Endothelial cell of umbilical vein (primary cell): ENCODE results near the gene CNTNAP2. TPM values are rescaled to one million over a fixed set of nuclear protein-coding genes. Genes with fewer than 3 reads are reported as not detected.

Source experiments
- BruUV-seq: library from RNA; stranded (reverse); fragments of 400-500 nt; replicated peaks from 2 replicates; lab custom pipeline; 2021; lab: Mats Ljungman, UMichigan
- CTCF ChIA-PET: fragments of 300-600, 350-600 bp; sonication (Branson Sonifier 250); formaldehyde crosslinking; loops from one replicate; lab custom pipeline; 2021; ENCODE audit warnings: antibody characterized with exemption, inconsistent platforms; lab: Charles Lee
- POLR2A ChIA-PET: fragments of 300-600, 350-600 bp; sonication (Branson Sonifier 250); formaldehyde crosslinking; loops from one replicate; lab custom pipeline; 2021; ENCODE audit warnings: antibody characterized with exemption, inconsistent platforms; lab: Charles Lee
- DNase-seq: peaks from one replicate; pipeline ENCODE4 v3.0.0-alpha.2; 2011; ENCODE audit warnings: low read depth, low spot score
- FAIRE-seq: peaks from 2 replicates; lab custom pipeline; 2011; peaks lifted over from hg19 to GRCh38; lab: Jason Lieb, UNC
- H2AFZ ChIP-seq: 2 replicates; pipeline ENCODE4 v1.6.0; 2012; ENCODE audit warnings: low read depth, low read length, control low read depth, inconsistent platforms
- H3K27ac ChIP-seq: 2 replicates; pipeline ENCODE4 v1.5.1; 2011; ENCODE audit warnings: low read depth, mild to moderate bottlenecking, control low read depth, low read length, moderate library complexity; ENCODE audit not compliant: insufficient read depth
- H3K27me3 ChIP-seq, 2 experiments: 2 replicates each; pipeline versions ENCODE4 v1.6.0 to v1.6.1; 2011; ENCODE audit warnings: low read length in 2 of 2, mixed read lengths in 1 of 2; ENCODE audit not compliant: control insufficient read depth in 2 of 2, insufficient read depth in 2 of 2
- H3K36me3 ChIP-seq, 2 experiments: 2 replicates in 1 of 2; 3 replicates in 1 of 2; pipeline ENCODE4 v1.5.1; 2011; ENCODE audit warnings: low read length in 2 of 2, mild to moderate bottlenecking in 1 of 2, moderate library complexity in 1 of 2; ENCODE audit not compliant: control insufficient read depth in 2 of 2, insufficient read depth in 2 of 2; ENCODE audit errors: extremely low read depth in 1 of 2
- H3K4me1 ChIP-seq: 3 replicates; pipeline ENCODE4 v1.5.1; 2011; ENCODE audit warnings: mild to moderate bottlenecking, low read length; ENCODE audit not compliant: control insufficient read depth, insufficient read depth; ENCODE audit errors: extremely low read depth
- H3K4me2 ChIP-seq: 2 replicates; pipeline ENCODE4 v1.6.1; 2011; ENCODE audit warnings: low read length, control low read depth, mixed read lengths; ENCODE audit not compliant: insufficient read depth
- H3K4me3 ChIP-seq, 3 experiments: fragments of 200-600 bp in 1 of 3; sonication (generic), shearing (Covaris generic) in 1 of 3; replicated peaks in 1 of 3; 2 replicates each; pipeline ENCODE4 v1.5.1; 2011 to 2016; ENCODE audit warnings: control low read depth in 3 of 3, low read length in 3 of 3, mild to moderate bottlenecking in 2 of 3, inconsistent platforms in 1 of 3, low read depth in 1 of 3, moderate library complexity in 1 of 3; ENCODE audit not compliant: insufficient read depth in 1 of 3
- H3K79me2 ChIP-seq: 2 replicates; pipeline ENCODE4 v1.6.0; 2012; ENCODE audit warnings: low read length, inconsistent platforms; ENCODE audit not compliant: control insufficient read depth, insufficient read depth
- H3K9ac ChIP-seq: replicated peaks from 2 replicates; pipeline ENCODE3; 2011; ENCODE audit warnings: low read length, control low read depth; ENCODE audit not compliant: insufficient read depth; ENCODE audit errors: extremely low read depth
- H3K9me1 ChIP-seq: replicated peaks from 3 replicates; pipeline ENCODE4 v1.6.0; 2011; ENCODE audit warnings: mild to moderate bottlenecking, low read length; ENCODE audit not compliant: control insufficient read depth, insufficient read depth; ENCODE audit errors: extremely low read depth
- H3K9me3 ChIP-seq: replicated peaks from 2 replicates; pipeline ENCODE4 v1.5.1; 2012; ENCODE audit warnings: low read length, inconsistent platforms; ENCODE audit not compliant: control insufficient read depth, insufficient read depth
- H4K20me1 ChIP-seq: replicated peaks from 2 replicates; pipeline ENCODE3; 2011; ENCODE audit warnings: mild to moderate bottlenecking, low read length; ENCODE audit not compliant: control insufficient read depth, insufficient read depth; ENCODE audit errors: extremely low read depth
- EZH2 ChIP-seq: IDR thresholded peaks from 2 replicates; pipeline ENCODE4 v1.6.1; 2012; ENCODE audit warnings: borderline replicate concordance, low read depth, mild to moderate bottlenecking, moderate library complexity, low read length, inconsistent platforms; ENCODE audit not compliant: severe bottlenecking
- FOS ChIP-seq: IDR thresholded peaks from 2 replicates; pipeline ENCODE4 v1.6.1; 2011; ENCODE audit warnings: mild to moderate bottlenecking, low read length, moderate library complexity, borderline replicate concordance; ENCODE audit not compliant: insufficient read depth
- GATA2 ChIP-seq: IDR thresholded peaks from 2 replicates; pipeline ENCODE4 v1.7.0; 2011; ENCODE audit warnings: low read depth, mild to moderate bottlenecking, moderate library complexity, mixed read lengths, low read length; ENCODE audit not compliant: insufficient read length, insufficient read depth
- JUN ChIP-seq: IDR thresholded peaks from 2 replicates; pipeline ENCODE4 v1.6.1; 2011; ENCODE audit warnings: borderline replicate concordance, low read depth; ENCODE audit not compliant: insufficient read length, insufficient read depth
- MYC ChIP-seq: IDR thresholded peaks from one replicate; pipeline ENCODE4 v1.6.1; 2011; ENCODE audit warnings: mild to moderate bottlenecking, low read depth, low read length
- POLR2A ChIP-seq: IDR thresholded peaks from 2 replicates; pipeline ENCODE4 v1.6.1; 2012; ENCODE audit warnings: low read depth, mild to moderate bottlenecking, control low read depth, low read length
- POLR2AphosphoS5 ChIP-seq: IDR thresholded peaks from 2 replicates; pipeline ENCODE4 v1.6.1; 2012; ENCODE audit warnings: low read depth, mild to moderate bottlenecking, control low read depth, low read length, moderate library complexity; ENCODE audit not compliant: insufficient read depth
- dilution Hi-C: fragments of 300-500 bp; cut with MboI; formaldehyde crosslinking; loops from one replicate; pipeline ENCODE4 v1.15.0; 2019; ENCODE audit warnings: low sequenced_read_pairs; ENCODE audit not compliant: extremely low pct_ligation_motif_present
- intact Hi-C: fragments of 100-400 bp; cut with micrococcal nuclease; formaldehyde crosslinking; loops from one replicate; pipeline ENCODE4 v1.10.0; 2022
- polyA plus RNA-seq, 4 experiments: library from polyadenylated mRNA; depleted of rRNA in 3 of 4; stranded (reverse) in 3 of 4; unstranded in 1 of 4; fragments of >200 nt; gene quantifications; 2 replicates each; pipeline versions ENCODE4 v1.2.1 to v1.2.3, GENCODE V29; 2011 to 2012; ENCODE audit warnings: missing spikeins in 1 of 4
- total RNA-seq: library from RNA; stranded (reverse); gene quantifications from 2 replicates; pipeline ENCODE4 v1.2.3, GENCODE V29; 2021
- TF ChIP-seq, protein P1 (sequence below), 2 donors: IDR thresholded peaks; 1 replicate in 1 of 2; 2 replicates in 1 of 2; pipeline ENCODE4 v1.5.1; 2011; ENCODE audit warnings: low read length in 2 of 2, mild to moderate bottlenecking in 2 of 2, moderate library complexity in 2 of 2, control low read depth in 1 of 2, inconsistent platforms in 1 of 2, low read depth in 1 of 2; ENCODE audit not compliant: insufficient read depth in 1 of 2; ENCODE audit errors: extremely low read depth in 1 of 2
- TF ChIP-seq, protein P2 (sequence below): IDR thresholded peaks from 2 replicates; pipeline ENCODE4 v1.6.1; 2011; ENCODE audit not compliant: insufficient read depth, insufficient read length

CNTNAP2 gene
- total and polyA plus RNA-seq, 2 donors (not counting 3 experiments of a cell fraction or from before 2014, with no cell fraction given): not detected

DNA sequence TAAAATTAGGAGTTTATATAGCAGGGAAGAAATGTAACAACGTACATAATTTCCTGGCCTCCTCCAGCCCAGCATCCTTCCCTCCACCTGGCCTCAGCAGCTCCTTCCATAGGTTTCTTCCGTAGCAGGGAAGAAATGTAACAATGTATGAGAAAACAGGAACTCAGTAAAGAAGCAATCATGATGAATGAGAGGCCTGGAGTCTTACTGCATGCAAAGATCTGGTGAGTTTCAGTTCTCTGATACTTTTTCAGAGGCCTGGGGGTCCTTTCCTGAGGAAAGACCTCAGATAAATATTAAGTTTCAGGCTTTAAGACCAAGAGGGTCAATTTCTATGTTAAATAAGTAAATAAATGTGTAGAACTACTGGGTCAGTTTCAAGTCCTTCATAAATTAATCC lies 2318.3 kb downstream of the CNTNAP2 start:
- Histone ChIP-seq H3K4me1 (no peaks in the 10 kb centered on the region), H3K9ac (no peak overlapping the region), H3K4me2 (no peak overlapping the region), H2AFZ (no peak overlapping the region), H3K9me1 (no peaks in the 10 kb centered on the region), H3K9me3 (no peaks in the 10 kb centered on the region), H4K20me1 (no peaks in the 10 kb centered on the region), H3K36me3 (no peaks in the 10 kb centered on the region), H3K27ac (no peak overlapping the region), H3K79me2 (no peaks in the 10 kb centered on the region), H3K4me3 (no peak overlapping the region), H3K27me3 (no peaks in the 10 kb centered on the region)
- BruUV-seq: no TSS peak
- FAIRE-seq (no peak), DNase-seq (no peak)
- intact Hi-C loops (no loop called here), dilution Hi-C loops (no loop called here)
- ChIA-PET POLR2A (no interaction called here), CTCF (no interaction called here)
- TF ChIP-seq EZH2 (no peak), POLR2AphosphoS5 (no peak), POLR2A (no peak), MYC (no peak), JUN (no peak), FOS (no peak), GATA2 (no peak)
- TF ChIP-seq, protein P1, sequence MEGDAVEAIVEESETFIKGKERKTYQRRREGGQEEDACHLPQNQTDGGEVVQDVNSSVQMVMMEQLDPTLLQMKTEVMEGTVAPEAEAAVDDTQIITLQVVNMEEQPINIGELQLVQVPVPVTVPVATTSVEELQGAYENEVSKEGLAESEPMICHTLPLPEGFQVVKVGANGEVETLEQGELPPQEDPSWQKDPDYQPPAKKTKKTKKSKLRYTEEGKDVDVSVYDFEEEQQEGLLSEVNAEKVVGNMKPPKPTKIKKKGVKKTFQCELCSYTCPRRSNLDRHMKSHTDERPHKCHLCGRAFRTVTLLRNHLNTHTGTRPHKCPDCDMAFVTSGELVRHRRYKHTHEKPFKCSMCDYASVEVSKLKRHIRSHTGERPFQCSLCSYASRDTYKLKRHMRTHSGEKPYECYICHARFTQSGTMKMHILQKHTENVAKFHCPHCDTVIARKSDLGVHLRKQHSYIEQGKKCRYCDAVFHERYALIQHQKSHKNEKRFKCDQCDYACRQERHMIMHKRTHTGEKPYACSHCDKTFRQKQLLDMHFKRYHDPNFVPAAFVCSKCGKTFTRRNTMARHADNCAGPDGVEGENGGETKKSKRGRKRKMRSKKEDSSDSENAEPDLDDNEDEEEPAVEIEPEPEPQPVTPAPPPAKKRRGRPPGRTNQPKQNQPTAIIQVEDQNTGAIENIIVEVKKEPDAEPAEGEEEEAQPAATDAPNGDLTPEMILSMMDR (IDR thresholded peaks at IDR 0.05; ENCODE audit: extremely low read depth in 1 of 2, insufficient read depth in 1 of 2, low read depth in 1 of 2, low read length in 2 of 2): no peak
- TF ChIP-seq, protein P2, sequence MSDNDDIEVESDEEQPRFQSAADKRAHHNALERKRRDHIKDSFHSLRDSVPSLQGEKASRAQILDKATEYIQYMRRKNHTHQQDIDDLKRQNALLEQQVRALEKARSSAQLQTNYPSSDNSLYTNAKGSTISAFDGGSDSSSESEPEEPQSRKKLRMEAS: no peak
